ENCODE results near the gene SNORC. TPM values are rescaled to one million over a fixed set of nuclear protein-coding genes. Genes with fewer than 3 reads are reported as not detected.

SNORC gene
- total and polyA plus RNA-seq, 9 of the 15 experiments (the other 6 are each of a cell fraction or from before 2014, with no cell fraction given) = 0.14 to 2.5 (median 0.72) TPM; not detected in 2

DNA sequence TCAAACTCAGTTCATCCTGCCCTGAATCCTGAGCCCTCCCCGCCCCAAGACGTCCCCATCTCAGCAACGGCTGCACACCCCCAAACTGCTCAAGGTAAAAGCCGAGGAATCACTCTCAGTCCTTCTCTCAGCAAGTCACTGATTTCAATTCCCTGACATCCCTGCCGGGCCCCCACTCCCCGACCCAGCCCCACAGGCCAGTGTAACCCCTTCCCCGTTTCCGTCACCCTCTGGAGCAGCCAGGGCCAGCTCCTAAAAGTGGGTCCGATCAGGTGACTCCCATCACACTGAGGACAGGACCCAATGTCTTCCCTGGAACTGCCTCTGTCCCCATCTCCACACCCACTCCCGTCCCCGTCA lies 20.5 kb downstream of the SNORC start:
- TF ChIP-seq ZFPM2 (CRISPR knock-in tag; IDR thresholded peaks at IDR 0.05) (no peak), FOXJ2 (tag; IDR thresholded peaks at IDR 0.05) (no peak), NR4A1 (CRISPR knock-in tag; IDR thresholded peaks at IDR 0.05) (no peak), NR4A1 (tag; IDR thresholded peaks at IDR 0.05) (no peak), ZC3H8 (IDR thresholded peaks at IDR 0.05) (no peak), CBX1 (IDR thresholded peaks at IDR 0.05; ENCODE audit: low read depth) (no peak), ZNF197 (CRISPR knock-in tag; IDR thresholded peaks at IDR 0.05; ENCODE audit: low read depth) (no peak), FOXK1 (CRISPR knock-in tag; IDR thresholded peaks at IDR 0.05; ENCODE audit: borderline replicate concordance) (no peak), ZNF57 (CRISPR knock-in tag; IDR thresholded peaks at IDR 0.05) (no peak), MAFK (IDR thresholded peaks at IDR 0.05; ENCODE audit: low read length) (no peak), FIP1L1 (IDR thresholded peaks at IDR 0.05; ENCODE audit: low read depth, low read length, poor library complexity, severe bottlenecking) (no peak), MEF2A (IDR thresholded peaks at IDR 0.05; ENCODE audit: control insufficient read depth, low read depth, low read length) (no peak), POU5F1 (IDR thresholded peaks at IDR 0.05; ENCODE audit: borderline replicate concordance, low read depth, low read length, partially characterized antibody) (no peak), TRIM28 (IDR thresholded peaks at IDR 0.05) (no peak), RHOXF2B (CRISPR knock-in tag; conservative IDR thresholded peaks at IDR 0.05) (no peak), NR2C1 (IDR thresholded peaks at IDR 0.05) (no peak), NR2C1 (tag; IDR thresholded peaks at IDR 0.05) (no peak)
- TF ChIP-seq, protein P1, sequence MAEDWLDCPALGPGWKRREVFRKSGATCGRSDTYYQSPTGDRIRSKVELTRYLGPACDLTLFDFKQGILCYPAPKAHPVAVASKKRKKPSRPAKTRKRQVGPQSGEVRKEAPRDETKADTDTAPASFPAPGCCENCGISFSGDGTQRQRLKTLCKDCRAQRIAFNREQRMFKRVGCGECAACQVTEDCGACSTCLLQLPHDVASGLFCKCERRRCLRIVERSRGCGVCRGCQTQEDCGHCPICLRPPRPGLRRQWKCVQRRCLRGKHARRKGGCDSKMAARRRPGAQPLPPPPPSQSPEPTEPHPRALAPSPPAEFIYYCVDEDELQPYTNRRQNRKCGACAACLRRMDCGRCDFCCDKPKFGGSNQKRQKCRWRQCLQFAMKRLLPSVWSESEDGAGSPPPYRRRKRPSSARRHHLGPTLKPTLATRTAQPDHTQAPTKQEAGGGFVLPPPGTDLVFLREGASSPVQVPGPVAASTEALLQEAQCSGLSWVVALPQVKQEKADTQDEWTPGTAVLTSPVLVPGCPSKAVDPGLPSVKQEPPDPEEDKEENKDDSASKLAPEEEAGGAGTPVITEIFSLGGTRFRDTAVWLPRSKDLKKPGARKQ (CRISPR knock-in tag; IDR thresholded peaks at IDR 0.05) = no peak
- TF ChIP-seq, protein P2, sequence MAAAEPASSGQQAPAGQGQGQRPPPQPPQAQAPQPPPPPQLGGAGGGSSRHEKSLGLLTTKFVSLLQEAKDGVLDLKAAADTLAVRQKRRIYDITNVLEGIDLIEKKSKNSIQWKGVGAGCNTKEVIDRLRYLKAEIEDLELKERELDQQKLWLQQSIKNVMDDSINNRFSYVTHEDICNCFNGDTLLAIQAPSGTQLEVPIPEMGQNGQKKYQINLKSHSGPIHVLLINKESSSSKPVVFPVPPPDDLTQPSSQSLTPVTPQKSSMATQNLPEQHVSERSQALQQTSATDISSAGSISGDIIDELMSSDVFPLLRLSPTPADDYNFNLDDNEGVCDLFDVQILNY (CRISPR knock-in tag; IDR thresholded peaks at IDR 0.05) = no peak
- TF ChIP-seq, protein P3, sequence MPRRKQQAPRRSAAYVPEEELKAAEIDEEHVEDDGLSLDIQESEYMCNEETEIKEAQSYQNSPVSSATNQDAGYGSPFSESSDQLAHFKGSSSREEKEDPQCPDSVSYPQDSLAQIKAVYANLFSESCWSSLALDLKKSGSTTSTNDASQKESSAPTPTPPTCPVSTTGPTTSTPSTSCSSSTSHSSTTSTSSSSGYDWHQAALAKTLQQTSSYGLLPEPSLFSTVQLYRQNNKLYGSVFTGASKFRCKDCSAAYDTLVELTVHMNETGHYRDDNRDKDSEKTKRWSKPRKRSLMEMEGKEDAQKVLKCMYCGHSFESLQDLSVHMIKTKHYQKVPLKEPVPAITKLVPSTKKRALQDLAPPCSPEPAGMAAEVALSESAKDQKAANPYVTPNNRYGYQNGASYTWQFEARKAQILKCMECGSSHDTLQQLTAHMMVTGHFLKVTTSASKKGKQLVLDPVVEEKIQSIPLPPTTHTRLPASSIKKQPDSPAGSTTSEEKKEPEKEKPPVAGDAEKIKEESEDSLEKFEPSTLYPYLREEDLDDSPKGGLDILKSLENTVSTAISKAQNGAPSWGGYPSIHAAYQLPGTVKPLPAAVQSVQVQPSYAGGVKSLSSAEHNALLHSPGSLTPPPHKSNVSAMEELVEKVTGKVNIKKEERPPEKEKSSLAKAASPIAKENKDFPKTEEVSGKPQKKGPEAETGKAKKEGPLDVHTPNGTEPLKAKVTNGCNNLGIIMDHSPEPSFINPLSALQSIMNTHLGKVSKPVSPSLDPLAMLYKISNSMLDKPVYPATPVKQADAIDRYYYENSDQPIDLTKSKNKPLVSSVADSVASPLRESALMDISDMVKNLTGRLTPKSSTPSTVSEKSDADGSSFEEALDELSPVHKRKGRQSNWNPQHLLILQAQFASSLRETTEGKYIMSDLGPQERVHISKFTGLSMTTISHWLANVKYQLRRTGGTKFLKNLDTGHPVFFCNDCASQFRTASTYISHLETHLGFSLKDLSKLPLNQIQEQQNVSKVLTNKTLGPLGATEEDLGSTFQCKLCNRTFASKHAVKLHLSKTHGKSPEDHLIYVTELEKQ (CRISPR knock-in tag; IDR thresholded peaks at IDR 0.05) = no peak
- Histone ChIP-seq H3K4me2 (ENCODE audit: insufficient read depth, low read length) (peak overlapping the region; percentile 65), H3K4me1 (replicated peaks in 1 of 2; ENCODE audit: control insufficient read depth in 2 of 2, insufficient read depth in 2 of 2, low read length in 2 of 2) (peaks cover 5 to 11% of the 10 kb centered on the region in 2 experiments; a peak in 3 of 5 replicates), H3K27ac (ENCODE audit: extremely low read depth, low read depth, low read length) (no peak overlapping the region), H2AFZ (ENCODE audit: low read depth, low read length) (peak overlapping the region; percentile 76), H3K9me3 (replicated peaks; ENCODE audit: control insufficient read depth, insufficient read depth, low read depth, low read length) (no peaks in the 10 kb centered on the region), H3K4me3 (no peak overlapping the region), H3K27me3 (ENCODE audit: control insufficient read depth in 2 of 2, insufficient read depth in 2 of 2, low read length in 2 of 2) (peaks cover 5 to 67% of the 10 kb centered on the region in 2 experiments; a peak in 3 of 5 replicates), H3K9ac (ENCODE audit: insufficient read depth in 1 of 2, low read depth in 2 of 2, low read length in 2 of 2) (peak overlapping the region in 1 of 2 experiments; percentile 81; a peak in 2 of 4 replicates), H3K36me3 (ENCODE audit: control insufficient read depth, insufficient read depth, low read length) (no peaks in the 10 kb centered on the region), H3K9me1 (ENCODE audit: control insufficient read depth, insufficient read depth, low read length) (no peaks in the 10 kb centered on the region), H4K20me1 (replicated peaks; ENCODE audit: control insufficient read depth, insufficient read depth, low read length) (no peaks in the 10 kb centered on the region), H3K79me2 (ENCODE audit: control insufficient read depth, insufficient read depth, low read length) (no peaks in the 10 kb centered on the region)
- no peak for ATAC-seq
- ChIA-PET CTCF (ENCODE audit: low intra/inter-chr PET ratio) (no interaction called here), POLR2A (interaction anchor here (0.5 to 0.7 kb wide), 4 partner anchors 11 to 345 kb away, joined by 3 to 4 read pairs (median 3); no protein-coding TSS in a partner anchor)
- intact Hi-C loops (cut with micrococcal nuclease) (no loop called here), in situ Hi-C loops (cut with MboI) (no loop called here)
- WGBS (ENCODE audit: insufficient coverage, low coverage, missing lambda C conversion rate) = 38% methylated on average over 7 of the region's 11 CpGs
- BruUV-seq (replicated peaks) = no TSS peak
- FAIRE-seq = no peak
- no peak for DNase-seq (ENCODE audit: extremely low read depth in 1 of 4, low spot score in 3 of 4)
